DOHH2 (cell line): ENCODE measurements around the gene CFAP58.

ENCODE experiments used
- CTCF ChIP-seq: fragments of 200-600 bp; sonication (generic); IDR thresholded peaks from one replicate; pipeline ENCODE4 v1.5.1; 2014; ENCODE audit warnings: antibody characterized with exemption, mild to moderate bottlenecking, low read depth, low read length; ENCODE audit not compliant: poor library complexity, severe bottlenecking
- EZH2phosphoT487 ChIP-seq: fragments of 200-600 bp; sonication (generic); IDR thresholded peaks from 2 replicates; pipeline ENCODE4 v1.6.1; 2017; ENCODE audit warnings: borderline replicate concordance, mild to moderate bottlenecking, antibody characterized with exemption, low read length, moderate library complexity, mixed read lengths

DNA sequence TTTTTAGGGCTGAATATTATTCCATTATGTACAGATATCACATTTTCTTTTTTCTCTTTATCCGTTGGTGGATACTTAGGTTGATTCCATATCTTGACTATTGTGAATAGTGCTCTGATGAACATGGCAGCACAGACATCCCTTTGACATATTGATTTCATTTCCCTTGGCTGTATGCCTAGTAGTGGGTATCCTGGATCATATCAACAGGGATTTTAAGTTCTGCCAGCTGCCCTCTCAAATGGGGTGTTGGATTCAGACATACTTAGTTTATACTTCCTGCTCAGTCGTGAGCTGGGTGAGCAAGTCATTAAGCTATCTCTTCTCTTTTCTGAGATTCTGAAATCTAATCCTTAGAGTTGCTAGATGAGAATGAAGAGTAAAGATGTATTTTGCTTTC is 147.8 kb downstream of the CFAP58 start:
- TF ChIP-seq CTCF (no peak), EZH2phosphoT487 (no peak)
